ENCODE measurements around the gene PRKCA. TPM values are rescaled to one million over a fixed set of nuclear protein-coding genes. Genes with fewer than 3 reads are reported as not detected.
"Not testable (repeated sequence)": the region's sequence is repeated elsewhere in the genome, so short reads cannot be mapped to it uniquely, and the experiment has no call there.

The PRKCA gene
- total RNA-seq, 2 donors from 2014 or later: 10.9 to 12.4 TPM

DNA sequence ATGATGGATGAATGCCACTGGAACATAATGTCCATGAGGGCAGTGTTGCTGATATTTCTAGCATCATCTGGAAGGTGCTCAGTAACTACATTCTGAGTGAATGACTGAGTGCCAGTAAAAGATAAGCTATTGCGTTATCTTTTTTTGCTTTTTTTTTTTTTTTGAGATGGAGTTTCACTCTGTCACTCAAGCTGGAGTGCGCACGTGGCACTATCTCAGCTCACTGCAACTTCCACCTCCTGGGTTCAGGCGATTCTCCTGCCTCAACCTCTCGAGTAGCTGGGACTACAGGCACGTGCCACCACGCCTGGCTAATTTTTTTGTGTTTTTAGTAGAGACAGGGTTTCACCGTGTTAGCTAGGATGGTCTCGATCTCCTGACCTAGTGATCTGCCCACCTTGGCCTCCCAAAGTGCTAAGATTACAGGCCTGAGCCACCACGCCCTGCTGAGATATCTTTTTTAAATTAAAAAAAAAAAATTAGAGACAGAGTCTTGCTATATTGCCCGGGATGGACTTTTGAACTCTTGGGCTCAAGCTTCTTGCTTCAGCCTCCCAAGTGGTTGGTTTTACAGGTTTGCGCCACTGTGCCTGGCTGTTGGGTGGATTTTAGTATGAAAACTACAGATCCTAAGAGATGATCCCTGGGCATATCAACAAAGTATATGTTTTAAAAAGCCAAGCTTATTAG is 43.7 kb downstream of the PRKCA start:
- intact Hi-C loops (cut with DNase I): not testable (repeated sequence)

DNA sequence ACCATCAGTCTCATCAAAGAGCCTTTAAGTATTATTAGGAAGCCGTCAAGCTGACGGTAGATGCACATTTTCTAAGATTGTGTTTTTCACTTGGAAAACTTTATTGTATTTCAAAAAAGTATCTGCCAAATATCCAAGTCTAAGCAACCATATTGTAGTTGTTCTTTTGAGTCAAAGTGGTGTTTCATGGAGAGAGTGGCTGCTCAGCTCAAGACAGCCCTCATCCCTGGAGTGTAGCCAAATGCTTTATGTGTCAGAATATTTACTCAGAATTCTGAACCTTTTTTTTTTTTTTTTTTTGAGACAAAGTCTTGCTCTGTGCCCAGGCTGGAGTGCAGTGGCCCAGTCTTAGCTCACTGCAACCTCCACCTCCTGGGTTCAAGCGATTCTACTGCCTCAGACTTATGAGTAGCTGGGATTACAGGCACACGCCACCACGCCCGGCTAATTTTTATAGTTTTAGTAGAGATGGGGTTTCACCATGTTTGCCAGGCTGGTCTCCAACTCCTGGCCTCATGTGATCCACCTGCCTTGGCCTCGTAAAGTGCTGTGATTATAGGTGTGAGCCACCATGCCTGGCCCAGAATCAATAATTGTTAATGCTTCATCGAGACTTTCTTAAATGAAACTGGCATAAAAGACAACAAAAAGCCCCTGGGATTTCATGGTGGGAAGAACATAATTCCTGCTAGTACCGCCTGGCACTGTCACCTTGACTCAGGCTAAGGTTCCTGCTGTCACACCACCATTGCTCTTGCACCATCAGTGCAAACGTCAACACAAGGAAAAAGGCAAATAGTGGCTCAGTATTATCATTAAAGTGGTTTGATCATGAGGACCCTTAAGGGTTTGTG is 45.5 kb downstream of the PRKCA start:
- intact Hi-C loops (cut with DNase I): no loop called here
- no peak for DNase-seq (ENCODE audit: low spot score)

More for the DNA sequence above, 43.7 kb downstream of the PRKCA start:
- not testable (repeated sequence) for DNase-seq (ENCODE audit: low spot score)

DNA sequence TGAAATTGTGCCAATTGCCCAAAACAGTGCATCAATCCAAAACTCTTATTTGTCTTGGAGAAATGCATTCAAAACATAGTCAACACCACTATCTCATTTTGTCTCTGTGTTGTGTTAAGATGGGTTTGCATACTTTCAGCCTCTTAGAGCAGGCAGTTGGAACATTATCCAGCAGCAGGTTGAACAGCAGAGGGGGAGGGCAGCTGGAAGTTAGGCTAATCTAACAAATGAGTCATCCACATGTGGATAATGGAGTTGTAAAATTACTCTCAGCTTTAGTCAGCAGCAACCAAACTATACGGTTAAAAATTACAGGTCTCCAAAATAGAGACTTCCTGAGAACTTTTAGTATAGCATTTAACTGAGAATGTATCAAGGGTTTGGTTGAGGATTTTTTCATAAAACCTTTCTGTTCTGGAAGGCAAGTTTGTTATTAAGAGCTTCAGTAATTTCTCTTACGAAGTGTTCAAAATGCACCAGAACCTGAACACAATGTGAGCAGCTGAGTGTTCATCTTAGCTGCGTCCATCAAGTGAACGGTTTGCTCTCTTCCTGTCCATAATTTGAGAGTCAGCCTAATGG is 46.3 kb downstream of the PRKCA start:
- no peak for DNase-seq (ENCODE audit: low spot score)
- intact Hi-C loops (cut with DNase I): no loop called here

- DNase-seq (ENCODE audit: low spot score): no peak
- intact Hi-C loops (cut with DNase I): no loop called here
Measured at GRCh38 chr17:66349521-66350254, 47.3 kb downstream of the PRKCA start.

- intact Hi-C loops (cut with DNase I): not testable (repeated sequence)
Measured at GRCh38 chr17:66350576-66350975, 48.2 kb downstream of the PRKCA start.

GRCh38 chr17:66351033-66351432 is 48.6 kb downstream of the PRKCA start:
- intact Hi-C loops (cut with DNase I): no loop called here
- no peak for DNase-seq (ENCODE audit: low spot score)

More at GRCh38 chr17:66350576-66350975, 48.2 kb downstream of the PRKCA start:
- not testable (repeated sequence) for DNase-seq (ENCODE audit: low spot score)

DNA sequence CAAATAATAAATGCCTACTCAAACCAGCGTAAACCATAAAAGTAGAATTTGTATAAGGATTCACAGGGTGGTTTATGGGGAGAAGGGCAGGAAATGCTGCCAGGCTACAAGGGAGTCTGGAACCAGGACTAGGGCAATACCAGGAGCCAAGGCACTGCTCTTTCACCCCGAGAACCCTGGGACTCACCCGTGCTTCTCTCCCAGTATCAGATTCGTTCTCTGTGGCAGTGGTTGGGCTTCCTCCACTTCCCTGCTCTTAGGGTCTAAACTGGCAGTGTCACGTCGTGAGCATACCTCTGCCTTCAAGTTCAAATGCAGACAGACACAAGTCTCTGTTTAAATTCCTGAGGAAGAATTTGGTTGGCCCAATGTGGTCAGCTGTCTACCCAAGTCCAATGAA is 49.3 kb downstream of the PRKCA start:
- intact Hi-C loops (cut with DNase I): no loop called here
- DNase-seq (ENCODE audit: low spot score): no peak

GRCh38 chr17:66353937-66354401 is 51.6 kb downstream of the PRKCA start:
- intact Hi-C loops (cut with DNase I): no loop called here
- DNase-seq (ENCODE audit: low spot score): no peak

- DNase-seq (ENCODE audit: low spot score): no peak
- intact Hi-C loops (cut with DNase I): no loop called here
Measured at GRCh38 chr17:66354472-66354871, 52.1 kb downstream of the PRKCA start.

DNA sequence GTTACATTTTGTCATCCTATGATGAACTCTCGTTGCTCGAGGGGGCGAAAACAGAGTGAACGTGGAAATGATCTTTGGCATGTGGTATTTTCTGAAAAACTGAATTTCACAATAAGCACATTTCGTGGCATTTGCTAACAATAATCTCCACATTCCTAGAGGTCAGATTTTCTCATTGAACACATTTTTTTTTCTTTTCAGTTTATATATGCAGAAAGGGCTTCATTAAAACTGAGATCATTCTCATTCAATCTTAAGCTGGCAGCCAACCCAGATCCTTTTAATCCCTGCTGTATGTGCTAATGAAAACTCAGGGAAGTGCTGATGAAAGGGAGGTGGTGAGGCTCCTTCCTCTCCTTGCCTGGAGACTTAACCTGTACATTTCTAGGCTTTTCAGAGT is 52.6 kb downstream of the PRKCA start:
- no peak for DNase-seq (ENCODE audit: low spot score)
- intact Hi-C loops (cut with DNase I): no loop called here

DNA sequence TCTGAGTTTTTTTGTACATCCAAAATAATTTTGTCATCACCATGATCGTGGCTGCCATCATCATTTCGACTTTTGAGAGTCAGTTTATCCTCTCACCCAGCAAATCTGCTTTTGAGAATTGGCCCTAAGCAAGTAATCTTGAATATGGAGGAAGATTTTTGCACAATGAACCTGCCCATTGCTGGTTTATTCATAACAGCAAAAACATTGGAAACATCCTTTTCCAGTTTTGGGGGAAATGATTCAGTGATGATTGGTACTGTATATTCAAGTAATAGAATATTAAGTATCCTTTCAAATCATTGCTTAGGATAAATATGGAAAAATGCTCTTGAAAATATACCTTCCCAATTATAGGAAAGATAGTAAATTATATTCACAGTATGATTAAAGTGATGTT is 53.1 kb downstream of the PRKCA start:
- intact Hi-C loops (cut with DNase I): no loop called here
- DNase-seq (ENCODE audit: low spot score): no peak

DNA sequence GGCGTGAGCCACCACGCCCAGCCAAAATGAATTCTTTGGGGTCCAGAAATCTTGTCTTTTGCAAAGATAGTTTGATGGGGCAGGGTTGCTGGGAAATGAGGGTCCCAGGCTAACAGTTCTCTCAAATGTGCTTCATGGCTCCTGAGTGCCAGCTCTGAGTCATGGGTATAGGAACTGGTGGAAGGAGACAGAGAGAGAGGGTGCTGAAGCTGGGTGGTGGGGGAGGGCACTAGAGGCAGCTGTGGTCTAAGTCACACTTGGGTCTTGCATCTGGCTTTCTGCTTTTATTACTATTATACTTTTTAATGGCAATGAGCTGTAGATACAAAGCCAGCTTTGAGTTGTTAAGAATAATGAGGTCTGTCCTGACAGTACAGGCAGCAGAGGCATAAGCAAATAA is 54.6 kb downstream of the PRKCA start:
- intact Hi-C loops (cut with DNase I): no loop called here
- DNase-seq (ENCODE audit: low spot score): no peak

GRCh38 chr17:66359351-66359750 is 56.9 kb downstream of the PRKCA start:
- DNase-seq (ENCODE audit: low spot score): no peak

GRCh38 chr17:66360961-66361565 is 58.6 kb downstream of the PRKCA start:
- intact Hi-C loops (cut with DNase I): not testable (repeated sequence)

More at GRCh38 chr17:66359351-66359750, 56.9 kb downstream of the PRKCA start:
- intact Hi-C loops (cut with DNase I): no loop called here

GRCh38 chr17:66364508-66364907 is 62.1 kb downstream of the PRKCA start:
- DNase-seq (ENCODE audit: low spot score): no peak
- intact Hi-C loops (cut with DNase I): no loop called here

More at GRCh38 chr17:66360961-66361565, 58.6 kb downstream of the PRKCA start:
- not testable (repeated sequence) for DNase-seq (ENCODE audit: low spot score)

GRCh38 chr17:66364990-66365490 is 62.6 kb downstream of the PRKCA start:
- DNase-seq (ENCODE audit: low spot score): no peak
- intact Hi-C loops (cut with DNase I): no loop called here

DNA sequence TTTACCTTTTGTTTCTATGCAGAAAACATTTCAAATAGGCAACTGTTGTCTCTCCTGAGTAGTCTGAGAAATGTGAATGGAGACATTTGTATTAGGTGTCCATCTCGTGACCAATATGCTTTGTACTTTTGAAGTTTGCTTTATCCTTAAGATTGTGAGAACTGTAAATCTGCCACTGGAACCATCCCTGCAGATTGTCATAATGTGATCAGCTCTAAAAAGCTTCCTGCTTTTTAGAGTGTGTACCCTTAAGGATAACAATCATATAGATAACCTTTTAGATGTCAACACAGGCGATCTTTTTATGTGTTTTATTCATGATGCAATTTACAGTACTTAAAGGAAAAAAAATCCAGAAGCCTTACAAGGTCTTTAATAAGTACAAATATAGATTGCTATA is 63.5 kb downstream of the PRKCA start:
- intact Hi-C loops (cut with DNase I): no loop called here

DNA sequence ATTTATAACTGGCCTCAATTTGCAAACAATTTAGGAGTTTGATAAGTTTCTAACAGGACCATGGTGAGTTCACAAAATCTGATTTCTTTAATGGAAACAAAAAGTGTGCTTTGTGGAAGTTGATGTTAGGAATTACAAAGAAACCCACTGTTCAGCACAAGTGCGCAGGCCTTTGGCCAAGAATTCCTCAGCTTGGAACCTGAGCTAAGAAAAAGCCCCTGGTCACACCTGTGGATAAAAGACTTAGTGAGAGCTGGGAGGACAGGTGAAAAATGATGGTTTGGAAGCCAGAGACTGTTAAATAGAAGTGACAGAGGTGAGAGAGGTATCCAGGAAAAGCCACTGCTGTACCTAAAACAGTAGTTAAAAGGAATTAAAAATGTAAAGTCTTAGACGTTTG is 64.7 kb downstream of the PRKCA start:
- intact Hi-C loops (cut with DNase I): no loop called here
- no peak for DNase-seq (ENCODE audit: low spot score)

More for the DNA sequence above, 63.5 kb downstream of the PRKCA start:
- DNase-seq (ENCODE audit: low spot score): no peak

DNA sequence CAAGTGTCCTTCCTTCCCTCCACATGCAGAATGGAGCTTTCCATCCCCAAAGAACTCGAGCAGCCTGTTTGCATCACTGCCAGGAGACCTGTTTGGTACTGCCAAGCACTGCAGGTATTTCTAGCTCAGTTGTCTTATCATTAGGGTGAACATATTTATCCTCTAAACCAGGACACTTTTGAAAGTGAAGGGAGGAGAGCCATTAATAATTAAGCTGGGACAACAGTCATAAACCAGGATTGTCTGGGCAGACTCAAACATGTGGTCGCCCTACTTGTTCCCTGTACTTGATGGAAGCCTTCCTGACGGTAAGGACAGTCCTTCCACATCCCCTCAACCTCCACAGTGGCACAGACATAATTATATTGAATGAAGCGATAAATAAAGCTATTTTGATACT is 67.4 kb downstream of the PRKCA start:
- intact Hi-C loops (cut with DNase I): no loop called here
- no peak for DNase-seq (ENCODE audit: low spot score)
